HEK293 (cell line): ENCODE measurements around the gene NDUFA1.

Experiments used
- CTCF ChIA-PET: fragments of 350-600 bp; formaldehyde crosslinking; extraction: SDS; loops from one replicate; lab custom pipeline; 2021; ENCODE audit warnings: antibody characterized with exemption; lab: Yijun Ruan, JAX
- POLR2A ChIA-PET: fragments of 300-600 bp; formaldehyde crosslinking; extraction: SDS; loops from one replicate; lab custom pipeline; 2020; ENCODE audit warnings: antibody characterized with exemption, inconsistent platforms; lab: Yijun Ruan, JAX
- H3K27ac ChIP-seq: fragments of 200-500 bp; sonication (Bioruptor generic); 2 replicates; pipeline ENCODE4 v1.5.1; 2014; ENCODE audit warnings: low read depth, low read length, control low read depth, inconsistent platforms; ENCODE audit errors: extremely low read depth
- H3K36me3 ChIP-seq, 2 experiments: fragments of 200-500 bp in 1 of 2; sonication (Bioruptor generic) in 1 of 2; 1 replicate in 1 of 2; 2 replicates in 1 of 2; pipeline ENCODE4 v1.5.1; 2014 to 2017; ENCODE audit warnings: inconsistent platforms in 2 of 2, low read length in 2 of 2; ENCODE audit not compliant: control insufficient read depth in 2 of 2, insufficient read depth in 1 of 2
- H3K4me1 ChIP-seq: fragments of 200-500 bp; sonication (Bioruptor generic); 2 replicates; pipeline ENCODE4 v1.5.1; 2014; ENCODE audit warnings: mild to moderate bottlenecking, low read length, inconsistent platforms; ENCODE audit not compliant: control insufficient read depth, insufficient read depth
- H3K4me3 ChIP-seq: 2 replicates; pipeline ENCODE4 v1.5.1; 2011; ENCODE audit warnings: low read depth, mild to moderate bottlenecking, control low read depth, low read length, moderate library complexity
- H3K9me3 ChIP-seq: fragments of 200-500 bp; sonication (Bioruptor generic); 2 replicates; pipeline ENCODE4 v1.5.1; 2014; ENCODE audit warnings: low read depth, low read length, inconsistent platforms; ENCODE audit not compliant: control insufficient read depth, insufficient read depth
- EGR2 ChIP-seq: fragments of 450-650 bp; formaldehyde crosslinking; IDR thresholded peaks from 2 replicates; pipeline ENCODE4 v1.5.1; 2016; ENCODE audit warnings: low read depth, missing biosample characterization, missing genetic modification characterization
- GLIS1 ChIP-seq: fragments of 450-650 bp; formaldehyde crosslinking; IDR thresholded peaks from 2 replicates; pipeline ENCODE4 v1.5.1; 2016; ENCODE audit warnings: missing biosample characterization, missing genetic modification characterization
- PRDM1 ChIP-seq: fragments of 450-650 bp; formaldehyde crosslinking; IDR thresholded peaks from 2 replicates; pipeline ENCODE4; 2016; ENCODE audit warnings: missing biosample characterization, missing genetic modification characterization
- SCRT1 ChIP-seq: fragments of 450-650 bp; formaldehyde crosslinking; IDR thresholded peaks from 2 replicates; pipeline ENCODE4 v1.5.1; 2016; ENCODE audit warnings: missing biosample characterization, missing genetic modification characterization, borderline replicate concordance
- SCRT2 ChIP-seq: fragments of 450-650 bp; formaldehyde crosslinking; IDR thresholded peaks from 2 replicates; pipeline ENCODE4 v1.5.1; 2016; ENCODE audit warnings: missing biosample characterization, missing genetic modification characterization
- YY1 ChIP-seq: fragments of 450-650 bp; formaldehyde crosslinking; IDR thresholded peaks from 2 replicates; pipeline ENCODE4 v1.5.1; 2018; ENCODE audit warnings: missing biosample characterization, missing genetic modification characterization
- ZBTB8A ChIP-seq: fragments of 450-650 bp; formaldehyde crosslinking; IDR thresholded peaks from 2 replicates; pipeline ENCODE4 v1.5.1; 2016; ENCODE audit warnings: missing biosample characterization, missing genetic modification characterization
- ZIC2 ChIP-seq: fragments of 450-650 bp; formaldehyde crosslinking; IDR thresholded peaks from 2 replicates; pipeline ENCODE4 v1.5.1; 2016; ENCODE audit warnings: missing biosample characterization, missing genetic modification characterization
- ZNF121 ChIP-seq: fragments of 450-650 bp; formaldehyde crosslinking; IDR thresholded peaks from 2 replicates; pipeline ENCODE4 v1.5.1; 2016; ENCODE audit warnings: missing biosample characterization, missing genetic modification characterization
- ZNF169 ChIP-seq: fragments of 450-650 bp; formaldehyde crosslinking; IDR thresholded peaks from 2 replicates; pipeline ENCODE4 v1.5.1; 2016; ENCODE audit warnings: missing biosample characterization, missing genetic modification characterization
- ZNF335 ChIP-seq: fragments of 450-650 bp; formaldehyde crosslinking; conservative IDR thresholded peaks from 2 replicates; pipeline ENCODE4 v1.5.1; 2016; ENCODE audit warnings: missing biosample characterization, missing genetic modification characterization
- ZNF341 ChIP-seq: fragments of 450-650 bp; formaldehyde crosslinking; IDR thresholded peaks from 2 replicates; pipeline ENCODE4; 2016; ENCODE audit warnings: low read depth, missing biosample characterization, missing genetic modification characterization
- ZNF571 ChIP-seq: fragments of 450-650 bp; formaldehyde crosslinking; IDR thresholded peaks from 2 replicates; pipeline ENCODE4 v1.5.0; 2017; ENCODE audit warnings: missing biosample characterization, missing genetic modification characterization
- ZNF600 ChIP-seq: fragments of 450-650 bp; formaldehyde crosslinking; IDR thresholded peaks from 2 replicates; pipeline ENCODE4 v1.5.1; 2016; ENCODE audit warnings: missing biosample characterization, missing genetic modification characterization
- ZNF654 ChIP-seq: fragments of 450-650 bp; formaldehyde crosslinking; IDR thresholded peaks from 2 replicates; pipeline ENCODE4 v1.5.1; 2016; ENCODE audit warnings: low read depth, missing biosample characterization, missing genetic modification characterization
- ZNF670 ChIP-seq: fragments of 450-650 bp; formaldehyde crosslinking; IDR thresholded peaks from 2 replicates; pipeline ENCODE4 v1.5.1; 2016; ENCODE audit warnings: missing biosample characterization, missing genetic modification characterization, low read depth
- ZNF747 ChIP-seq: fragments of 450-650 bp; formaldehyde crosslinking; IDR thresholded peaks from 2 replicates; pipeline ENCODE4 v1.5.1; 2016; ENCODE audit warnings: missing biosample characterization, missing genetic modification characterization
- ZXDB ChIP-seq: fragments of 450-650 bp; formaldehyde crosslinking; IDR thresholded peaks from 2 replicates; pipeline ENCODE4 v1.5.1; 2016; ENCODE audit warnings: missing biosample characterization, missing genetic modification characterization
- TF ChIP-seq, protein P1 (sequence below): fragments of 450-650 bp; formaldehyde crosslinking; IDR thresholded peaks from 2 replicates; pipeline ENCODE4 v1.5.1; 2016; ENCODE audit warnings: missing biosample characterization, missing genetic modification characterization, low read depth
- TF ChIP-seq, protein P2 (sequence below): fragments of 450-650 bp; formaldehyde crosslinking; IDR thresholded peaks from 2 replicates; pipeline ENCODE4 v1.5.1; 2017; ENCODE audit warnings: missing biosample characterization, missing genetic modification characterization
- TF ChIP-seq, protein P3 (sequence below): fragments of 450-650 bp; formaldehyde crosslinking; IDR thresholded peaks from 2 replicates; pipeline ENCODE4 v1.5.1; 2016; ENCODE audit warnings: missing biosample characterization, missing genetic modification characterization
- TF ChIP-seq, protein P4 (sequence below): fragments of 450-650 bp; formaldehyde crosslinking; IDR thresholded peaks from 2 replicates; pipeline ENCODE4 v1.5.1; 2017; ENCODE audit warnings: missing biosample characterization, missing genetic modification characterization
- TF ChIP-seq, protein P5 (sequence below): fragments of 450-650 bp; formaldehyde crosslinking; IDR thresholded peaks from 2 replicates; pipeline ENCODE4 v1.5.1; 2017; ENCODE audit warnings: missing biosample characterization, missing genetic modification characterization

The NDUFA1 gene

DNA sequence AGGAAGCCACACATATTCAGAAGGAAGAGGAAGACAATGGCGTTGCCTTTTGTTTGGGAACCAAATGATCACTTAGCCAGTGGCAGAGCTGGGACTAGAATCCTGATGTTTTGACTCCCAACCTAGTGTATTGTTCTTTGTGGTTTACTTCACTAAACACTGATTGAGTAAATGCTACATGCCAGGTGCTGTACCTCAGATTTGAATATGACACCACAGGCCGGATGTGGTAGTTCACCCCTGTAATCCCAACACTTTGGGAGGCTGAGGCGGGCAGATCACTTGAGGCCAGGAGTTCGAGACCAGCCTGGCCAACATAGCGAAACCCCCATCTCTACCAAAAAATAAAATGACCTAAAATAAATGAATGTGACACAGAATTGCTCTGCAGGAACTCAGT lies 8.4 kb downstream of the NDUFA1 start:
- Histone ChIP-seq H3K4me3 (no peak overlapping the region), H3K9me3 (no peaks in the 10 kb centered on the region), H3K36me3 (peaks cover 18 to 29% of the 10 kb centered on the region in 2 experiments), H3K4me1 (no peaks in the 10 kb centered on the region), H3K27ac (no peak overlapping the region)
- POLR2A ChIA-PET = interaction anchor here (1.3 to 2.0 kb wide), 2 partner anchors 27 to 89 kb away, joined by 5 to 8 read pairs; partner anchors contain the start of genes RPL39 and UPF3B
- CTCF ChIA-PET = interaction anchor here (0.5 to 1.0 kb wide), 6 partner anchors 9 to 275 kb away, joined by 3 to 9 read pairs (median 4); partner anchors contain the start of genes NDUFA1 and RNF113A
- TF ChIP-seq, protein P1, sequence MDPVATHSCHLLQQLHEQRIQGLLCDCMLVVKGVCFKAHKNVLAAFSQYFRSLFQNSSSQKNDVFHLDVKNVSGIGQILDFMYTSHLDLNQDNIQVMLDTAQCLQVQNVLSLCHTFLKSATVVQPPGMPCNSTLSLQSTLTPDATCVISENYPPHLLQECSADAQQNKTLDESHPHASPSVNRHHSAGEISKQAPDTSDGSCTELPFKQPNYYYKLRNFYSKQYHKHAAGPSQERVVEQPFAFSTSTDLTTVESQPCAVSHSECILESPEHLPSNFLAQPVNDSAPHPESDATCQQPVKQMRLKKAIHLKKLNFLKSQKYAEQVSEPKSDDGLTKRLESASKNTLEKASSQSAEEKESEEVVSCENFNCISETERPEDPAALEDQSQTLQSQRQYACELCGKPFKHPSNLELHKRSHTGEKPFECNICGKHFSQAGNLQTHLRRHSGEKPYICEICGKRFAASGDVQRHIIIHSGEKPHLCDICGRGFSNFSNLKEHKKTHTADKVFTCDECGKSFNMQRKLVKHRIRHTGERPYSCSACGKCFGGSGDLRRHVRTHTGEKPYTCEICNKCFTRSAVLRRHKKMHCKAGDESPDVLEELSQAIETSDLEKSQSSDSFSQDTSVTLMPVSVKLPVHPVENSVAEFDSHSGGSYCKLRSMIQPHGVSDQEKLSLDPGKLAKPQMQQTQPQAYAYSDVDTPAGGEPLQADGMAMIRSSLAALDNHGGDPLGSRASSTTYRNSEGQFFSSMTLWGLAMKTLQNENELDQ (tag by site-specific recombination) = no peak
- TF ChIP-seq ZNF670 (tag by site-specific recombination) (no peak), ZNF341 (tag by site-specific recombination) (no peak), ZBTB8A (tag by site-specific recombination) (no peak), ZNF121 (tag by site-specific recombination) (no peak), ZNF169 (tag by site-specific recombination) (no peak), ZNF571 (no peak), ZNF335 (no peak), YY1 (no peak), EGR2 (no peak), ZNF747 (tag by site-specific recombination) (no peak), PRDM1 (tag by site-specific recombination) (no peak)
- TF ChIP-seq, protein P2, sequence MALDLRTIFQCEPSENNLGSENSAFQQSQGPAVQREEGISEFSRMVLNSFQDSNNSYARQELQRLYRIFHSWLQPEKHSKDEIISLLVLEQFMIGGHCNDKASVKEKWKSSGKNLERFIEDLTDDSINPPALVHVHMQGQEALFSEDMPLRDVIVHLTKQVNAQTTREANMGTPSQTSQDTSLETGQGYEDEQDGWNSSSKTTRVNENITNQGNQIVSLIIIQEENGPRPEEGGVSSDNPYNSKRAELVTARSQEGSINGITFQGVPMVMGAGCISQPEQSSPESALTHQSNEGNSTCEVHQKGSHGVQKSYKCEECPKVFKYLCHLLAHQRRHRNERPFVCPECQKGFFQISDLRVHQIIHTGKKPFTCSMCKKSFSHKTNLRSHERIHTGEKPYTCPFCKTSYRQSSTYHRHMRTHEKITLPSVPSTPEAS = no peak
- TF ChIP-seq, protein P3, sequence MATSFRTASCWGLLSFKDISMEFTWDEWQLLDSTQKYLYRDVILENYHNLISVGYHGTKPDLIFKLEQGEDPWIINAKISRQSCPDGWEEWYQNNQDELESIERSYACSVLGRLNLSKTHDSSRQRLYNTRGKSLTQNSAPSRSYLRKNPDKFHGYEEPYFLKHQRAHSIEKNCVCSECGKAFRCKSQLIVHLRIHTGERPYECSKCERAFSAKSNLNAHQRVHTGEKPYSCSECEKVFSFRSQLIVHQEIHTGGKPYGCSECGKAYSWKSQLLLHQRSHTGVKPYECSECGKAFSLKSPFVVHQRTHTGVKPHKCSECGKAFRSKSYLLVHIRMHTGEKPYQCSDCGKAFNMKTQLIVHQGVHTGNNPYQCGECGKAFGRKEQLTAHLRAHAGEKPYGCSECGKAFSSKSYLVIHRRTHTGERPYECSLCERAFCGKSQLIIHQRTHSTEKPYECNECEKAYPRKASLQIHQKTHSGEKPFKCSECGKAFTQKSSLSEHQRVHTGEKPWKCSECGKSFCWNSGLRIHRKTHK (tag by site-specific recombination) = no peak
- TF ChIP-seq, protein P4, sequence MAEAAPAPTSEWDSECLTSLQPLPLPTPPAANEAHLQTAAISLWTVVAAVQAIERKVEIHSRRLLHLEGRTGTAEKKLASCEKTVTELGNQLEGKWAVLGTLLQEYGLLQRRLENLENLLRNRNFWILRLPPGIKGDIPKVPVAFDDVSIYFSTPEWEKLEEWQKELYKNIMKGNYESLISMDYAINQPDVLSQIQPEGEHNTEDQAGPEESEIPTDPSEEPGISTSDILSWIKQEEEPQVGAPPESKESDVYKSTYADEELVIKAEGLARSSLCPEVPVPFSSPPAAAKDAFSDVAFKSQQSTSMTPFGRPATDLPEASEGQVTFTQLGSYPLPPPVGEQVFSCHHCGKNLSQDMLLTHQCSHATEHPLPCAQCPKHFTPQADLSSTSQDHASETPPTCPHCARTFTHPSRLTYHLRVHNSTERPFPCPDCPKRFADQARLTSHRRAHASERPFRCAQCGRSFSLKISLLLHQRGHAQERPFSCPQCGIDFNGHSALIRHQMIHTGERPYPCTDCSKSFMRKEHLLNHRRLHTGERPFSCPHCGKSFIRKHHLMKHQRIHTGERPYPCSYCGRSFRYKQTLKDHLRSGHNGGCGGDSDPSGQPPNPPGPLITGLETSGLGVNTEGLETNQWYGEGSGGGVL (tag by site-specific recombination) = no peak

DNA sequence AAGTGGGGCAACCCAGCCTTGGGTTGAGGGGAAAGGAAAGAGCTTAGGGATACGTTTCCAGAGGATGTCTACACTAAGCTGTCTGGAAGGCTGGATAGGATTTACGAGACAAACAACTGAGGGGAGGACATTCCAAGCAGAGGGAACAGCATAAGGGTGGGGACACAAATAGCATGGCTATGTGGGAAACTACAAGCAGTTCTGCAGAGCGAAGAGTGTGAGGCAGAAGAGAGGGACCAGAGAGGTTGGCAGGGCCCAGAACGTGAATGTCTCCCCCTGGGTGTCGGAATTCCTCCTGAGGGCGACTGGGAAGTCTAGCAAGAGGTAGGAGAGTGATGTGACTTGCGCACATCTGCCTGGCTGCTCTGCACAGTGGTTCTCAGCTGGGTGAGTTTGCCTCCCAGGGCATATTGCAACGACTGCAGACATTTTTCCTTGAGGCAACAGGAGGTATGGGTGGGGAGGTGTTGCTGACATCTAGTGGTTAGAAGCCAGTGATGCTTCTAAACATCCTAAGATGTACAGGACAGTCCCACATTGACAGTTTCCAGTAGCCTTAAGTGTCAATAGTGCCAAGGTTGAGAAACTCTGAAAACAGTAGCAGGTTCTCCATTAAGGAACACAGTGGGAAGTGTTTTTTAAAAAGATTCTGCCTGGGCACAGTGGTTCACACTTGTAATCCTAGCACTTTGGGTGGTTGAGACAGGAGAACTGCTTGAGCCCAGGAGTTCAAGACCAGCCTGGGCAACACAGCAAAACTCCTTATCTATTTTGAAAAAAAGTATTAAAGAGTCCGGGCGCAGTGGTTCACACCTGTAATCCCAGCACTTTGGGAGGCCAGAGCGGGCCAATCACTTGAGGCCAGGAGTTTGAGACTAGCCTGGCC lies 9.2 kb downstream of the NDUFA1 start:
- CTCF ChIA-PET = interaction anchor here (0.5 to 1.0 kb wide), 8 partner anchors 10 to 1010 kb away, joined by 3 to 9 read pairs (median 4); partner anchors contain the start of genes NDUFA1 and RNF113A
- Histone ChIP-seq H3K9me3 (no peaks in the 10 kb centered on the region), H3K36me3 (peaks cover 13 to 22% of the 10 kb centered on the region in 2 experiments), H3K4me3 (no peak overlapping the region), H3K27ac (no peak overlapping the region), H3K4me1 (no peaks in the 10 kb centered on the region)
- POLR2A ChIA-PET = interaction anchor here (1.3 to 2.0 kb wide), 2 partner anchors 28 to 89 kb away, joined by 5 to 8 read pairs; partner anchors contain the start of genes RPL39 and UPF3B
- TF ChIP-seq, protein P5, sequence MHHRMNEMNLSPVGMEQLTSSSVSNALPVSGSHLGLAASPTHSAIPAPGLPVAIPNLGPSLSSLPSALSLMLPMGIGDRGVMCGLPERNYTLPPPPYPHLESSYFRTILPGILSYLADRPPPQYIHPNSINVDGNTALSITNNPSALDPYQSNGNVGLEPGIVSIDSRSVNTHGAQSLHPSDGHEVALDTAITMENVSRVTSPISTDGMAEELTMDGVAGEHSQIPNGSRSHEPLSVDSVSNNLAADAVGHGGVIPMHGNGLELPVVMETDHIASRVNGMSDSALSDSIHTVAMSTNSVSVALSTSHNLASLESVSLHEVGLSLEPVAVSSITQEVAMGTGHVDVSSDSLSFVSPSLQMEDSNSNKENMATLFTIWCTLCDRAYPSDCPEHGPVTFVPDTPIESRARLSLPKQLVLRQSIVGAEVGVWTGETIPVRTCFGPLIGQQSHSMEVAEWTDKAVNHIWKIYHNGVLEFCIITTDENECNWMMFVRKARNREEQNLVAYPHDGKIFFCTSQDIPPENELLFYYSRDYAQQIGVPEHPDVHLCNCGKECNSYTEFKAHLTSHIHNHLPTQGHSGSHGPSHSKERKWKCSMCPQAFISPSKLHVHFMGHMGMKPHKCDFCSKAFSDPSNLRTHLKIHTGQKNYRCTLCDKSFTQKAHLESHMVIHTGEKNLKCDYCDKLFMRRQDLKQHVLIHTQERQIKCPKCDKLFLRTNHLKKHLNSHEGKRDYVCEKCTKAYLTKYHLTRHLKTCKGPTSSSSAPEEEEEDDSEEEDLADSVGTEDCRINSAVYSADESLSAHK = peak; percentile 76
- peak; percentile 66 for TF ChIP-seq ZNF341 (tag by site-specific recombination)
- TF ChIP-seq ZNF654 (tag by site-specific recombination) = peak; percentile 84
- TF ChIP-seq ZXDB = no peak
- peak; percentile 98 for TF ChIP-seq SCRT1 (tag by site-specific recombination)
- peak; percentile 39; the same call in 1 of the 2 replicates for TF ChIP-seq ZIC2 (tag by site-specific recombination)
- TF ChIP-seq YY1 = no peak
- TF ChIP-seq ZNF571 = no peak
- TF ChIP-seq ZNF600 (tag by site-specific recombination) = peak; percentile 35; the same call in 1 of the 2 replicates
- peak; percentile 98 for TF ChIP-seq SCRT2 (tag by site-specific recombination)
- peak; percentile 73 for TF ChIP-seq GLIS1 (tag by site-specific recombination)
